K562 (cell line): ENCODE data around the gene NME7. TPM values are rescaled to one million over a fixed set of nuclear protein-coding genes. Genes with fewer than 3 reads are reported as not detected.

ENCODE experiments used
- DPF2 ChIP-seq: fragments of 450-650 bp; IDR thresholded peaks from 2 replicates; pipeline ENCODE4 v1.6.1; 2016
- ELF1 ChIP-seq: fragments of 200-800 bp; sonication (Bioruptor generic); IDR thresholded peaks from 2 replicates; pipeline ENCODE4 v1.6.1; 2016; ENCODE audit warnings: missing genetic modification characterization, missing compliant biosample characterization
- EP300 ChIP-seq: IDR thresholded peaks from 2 replicates; pipeline ENCODE4 v1.6.1; 2012; ENCODE audit warnings: low read length, improper control_type of control experiment
- FIP1L1 ChIP-seq: fragments of 200-400 bp; formaldehyde crosslinking; IDR thresholded peaks from 2 replicates; pipeline ENCODE4 v1.6.1; 2018; ENCODE audit warnings: mild to moderate bottlenecking, low read depth, low read length; ENCODE audit not compliant: poor library complexity, severe bottlenecking
- GATAD2B ChIP-seq: fragments of 450-650 bp; IDR thresholded peaks from 2 replicates; pipeline ENCODE4 v1.6.1; 2017; ENCODE audit warnings: mild to moderate bottlenecking, borderline replicate concordance
- NFRKB ChIP-seq: fragments of 450-650 bp; IDR thresholded peaks from 2 replicates; pipeline ENCODE4 v1.6.1; 2016; ENCODE audit warnings: low read depth
- NR1H2 ChIP-seq: sonication (generic); formaldehyde crosslinking; IDR thresholded peaks from 2 replicates; pipeline ENCODE4 v1.4.0; 2020; ENCODE audit warnings: mild to moderate bottlenecking, missing genetic modification reagents
- PCBP1 ChIP-seq: fragments of 200-400 bp; formaldehyde crosslinking; IDR thresholded peaks from 2 replicates; pipeline ENCODE4 v1.6.1; 2018; ENCODE audit warnings: mild to moderate bottlenecking, low read depth, low read length; ENCODE audit not compliant: poor library complexity, severe bottlenecking
- PHF21A ChIP-seq: fragments of 450-650 bp; IDR thresholded peaks from 2 replicates; pipeline ENCODE4 v1.6.1; 2017; ENCODE audit warnings: low read depth, borderline replicate concordance
- SAFB2 ChIP-seq: fragments of 200-400 bp; formaldehyde crosslinking; IDR thresholded peaks from 2 replicates; pipeline ENCODE4 v1.6.1; 2018; ENCODE audit warnings: borderline replicate concordance, low read length, low read depth, moderate library complexity; ENCODE audit not compliant: severe bottlenecking
- SREBF2 ChIP-seq: sonication (generic); formaldehyde crosslinking; IDR thresholded peaks from 2 replicates; pipeline ENCODE4 v1.4.0; 2020; ENCODE audit warnings: mild to moderate bottlenecking, missing genetic modification reagents
- SUPT5H ChIP-seq: fragments of 450-650 bp; IDR thresholded peaks from 2 replicates; pipeline ENCODE4 v1.6.1; 2016
- TAF1 ChIP-seq: IDR thresholded peaks from 2 replicates; pipeline ENCODE4 v1.6.1; 2011; ENCODE audit warnings: mild to moderate bottlenecking, low read length, moderate library complexity; ENCODE audit not compliant: insufficient read depth, control insufficient read depth, severe bottlenecking; ENCODE audit errors: extremely low read depth
- TAF7 ChIP-seq: fragments of 450-650 bp; IDR thresholded peaks from 2 replicates; pipeline ENCODE4 v1.6.1; 2016; ENCODE audit warnings: missing genetic modification characterization, missing compliant biosample characterization
- U2AF2 ChIP-seq: fragments of 200-400 bp; formaldehyde crosslinking; optimal IDR thresholded peaks from 2 replicates; pipeline ENCODE3; 2017; ENCODE audit warnings: low read depth, mild to moderate bottlenecking, low read length
- ZBTB7A ChIP-seq: IDR thresholded peaks from 2 replicates; pipeline ENCODE4 v1.6.1; 2011; ENCODE audit warnings: low read depth, mild to moderate bottlenecking, low read length, moderate library complexity, borderline replicate concordance; ENCODE audit not compliant: control insufficient read depth
- ZC3H8 ChIP-seq: fragments of 450-650 bp; IDR thresholded peaks from 2 replicates; pipeline ENCODE4 v1.6.1; 2017
- ZNF224 ChIP-seq: sonication (generic); formaldehyde crosslinking; IDR thresholded peaks from 2 replicates; pipeline ENCODE4 v1.8.0; 2022; ENCODE audit warnings: mild to moderate bottlenecking, missing genetic modification reagents
- ZNF766 ChIP-seq: fragments of 200-800 bp; sonication (Bioruptor generic); conservative IDR thresholded peaks from 2 replicates; pipeline ENCODE4 v1.6.1; 2016; ENCODE audit warnings: missing genetic modification characterization, missing compliant biosample characterization
- polyA plus RNA-seq, 8 experiments: library from polyadenylated mRNA; depleted of rRNA in 4 of 8; stranded (reverse) in 5 of 8; unstranded in 3 of 8; fragments of >200 nt; fragmentation: Nextera tagmentation in 2 of 8; fragmentation: Illumina TruSeq in 1 of 8; extraction: Ambion mirVana in 2 of 8; extraction: Trizol in 1 of 8; gene quantifications; 2 replicates each; pipeline versions ENCODE4 v1.2.1 to v1.2.3, GENCODE V29; 2011 to 2014; ENCODE audit warnings: inconsistent platforms in 1 of 8, missing spikeins in 1 of 8
- total RNA-seq, 7 experiments: library from RNA; depleted of rRNA in 6 of 7; stranded (reverse); fragments of >200 nt in 6 of 7; fragmentation: Illumina TruSeq in 2 of 7; extraction: Trizol in 2 of 7; gene quantifications; 2 replicates each; pipeline versions ENCODE4 v1.2.1 to v1.2.3, GENCODE V29; 2011 to 2021; ENCODE audit warnings: low replicate concordance in 1 of 7
- TF ChIP-seq, protein P1 (sequence below): fragments of 150-350 bp; IDR thresholded peaks from 2 replicates; pipeline ENCODE4 v1.6.1; 2014; ENCODE audit warnings: low read depth, mild to moderate bottlenecking, low read length, borderline replicate concordance
- TF ChIP-seq, protein P2 (sequence below): fragments of 450-650 bp; IDR thresholded peaks from 2 replicates; pipeline ENCODE4 v1.6.1; 2016; ENCODE audit warnings: low read depth, mild to moderate bottlenecking, moderate library complexity
- TF ChIP-seq, protein P3 (sequence below): fragments of 450-650 bp; IDR thresholded peaks from 2 replicates; pipeline ENCODE4 v1.6.1; 2016; ENCODE audit warnings: antibody characterized with exemption
- TF ChIP-seq, protein P4 (sequence below): fragments of 450-650 bp; formaldehyde crosslinking; IDR thresholded peaks from 2 replicates; pipeline ENCODE4 v1.4.0; 2022; ENCODE audit warnings: missing genetic modification characterization

Gene NME7
- total and polyA plus RNA-seq, 9 of the 15 experiments (the other 6 are each of a cell fraction or from before 2014, with no cell fraction given), result 7.9 to 43.2 (median 23.9) TPM

DNA sequence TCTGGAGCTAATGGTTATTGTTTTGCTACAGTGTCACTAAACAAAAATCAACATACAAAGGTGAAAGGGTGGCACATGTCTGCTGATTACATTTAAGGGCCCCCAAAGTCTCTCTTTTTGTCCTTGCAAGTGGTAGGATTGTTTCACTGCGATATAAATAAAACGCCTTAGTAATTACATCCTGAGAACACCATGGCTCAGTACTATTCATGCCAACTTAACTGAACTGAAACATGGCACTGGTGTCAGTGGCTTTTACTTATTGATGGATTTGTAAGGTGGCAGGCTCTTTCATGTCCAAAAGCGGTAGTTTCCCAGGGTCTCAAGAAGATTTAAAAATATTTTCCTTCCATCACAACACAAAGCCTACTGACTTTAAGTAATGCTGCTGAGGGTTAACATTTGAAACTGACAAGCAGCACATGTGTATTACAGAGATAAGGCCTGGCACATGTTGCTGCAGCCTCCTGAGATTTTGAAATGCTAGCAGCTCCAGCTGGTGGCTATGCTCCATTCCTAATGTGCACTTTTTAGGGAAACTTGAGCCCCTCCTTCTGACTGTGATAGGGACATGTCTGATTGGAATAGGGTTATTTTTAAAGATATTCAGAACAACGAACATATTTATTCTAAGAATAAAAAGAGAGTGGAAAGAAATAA lies 174.3 kb downstream of the NME7 start (continued):
- TF ChIP-seq, protein P1, sequence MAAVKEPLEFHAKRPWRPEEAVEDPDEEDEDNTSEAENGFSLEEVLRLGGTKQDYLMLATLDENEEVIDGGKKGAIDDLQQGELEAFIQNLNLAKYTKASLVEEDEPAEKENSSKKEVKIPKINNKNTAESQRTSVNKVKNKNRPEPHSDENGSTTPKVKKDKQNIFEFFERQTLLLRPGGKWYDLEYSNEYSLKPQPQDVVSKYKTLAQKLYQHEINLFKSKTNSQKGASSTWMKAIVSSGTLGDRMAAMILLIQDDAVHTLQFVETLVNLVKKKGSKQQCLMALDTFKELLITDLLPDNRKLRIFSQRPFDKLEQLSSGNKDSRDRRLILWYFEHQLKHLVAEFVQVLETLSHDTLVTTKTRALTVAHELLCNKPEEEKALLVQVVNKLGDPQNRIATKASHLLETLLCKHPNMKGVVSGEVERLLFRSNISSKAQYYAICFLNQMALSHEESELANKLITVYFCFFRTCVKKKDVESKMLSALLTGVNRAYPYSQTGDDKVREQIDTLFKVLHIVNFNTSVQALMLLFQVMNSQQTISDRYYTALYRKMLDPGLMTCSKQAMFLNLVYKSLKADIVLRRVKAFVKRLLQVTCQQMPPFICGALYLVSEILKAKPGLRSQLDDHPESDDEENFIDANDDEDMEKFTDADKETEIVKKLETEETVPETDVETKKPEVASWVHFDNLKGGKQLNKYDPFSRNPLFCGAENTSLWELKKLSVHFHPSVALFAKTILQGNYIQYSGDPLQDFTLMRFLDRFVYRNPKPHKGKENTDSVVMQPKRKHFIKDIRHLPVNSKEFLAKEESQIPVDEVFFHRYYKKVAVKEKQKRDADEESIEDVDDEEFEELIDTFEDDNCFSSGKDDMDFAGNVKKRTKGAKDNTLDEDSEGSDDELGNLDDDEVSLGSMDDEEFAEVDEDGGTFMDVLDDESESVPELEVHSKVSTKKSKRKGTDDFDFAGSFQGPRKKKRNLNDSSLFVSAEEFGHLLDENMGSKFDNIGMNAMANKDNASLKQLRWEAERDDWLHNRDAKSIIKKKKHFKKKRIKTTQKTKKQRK, result no peak
- no peak for TF ChIP-seq SUPT5H
- TF ChIP-seq TAF7 (tag), result no peak
- TF ChIP-seq PHF21A, result no peak
- TF ChIP-seq DPF2, result peak; percentile 76
- no peak for TF ChIP-seq FIP1L1
- no peak for TF ChIP-seq U2AF2
- TF ChIP-seq ZNF224 (CRISPR knock-in tag), result no peak
- TF ChIP-seq ZC3H8, result no peak
- TF ChIP-seq, protein P2, sequence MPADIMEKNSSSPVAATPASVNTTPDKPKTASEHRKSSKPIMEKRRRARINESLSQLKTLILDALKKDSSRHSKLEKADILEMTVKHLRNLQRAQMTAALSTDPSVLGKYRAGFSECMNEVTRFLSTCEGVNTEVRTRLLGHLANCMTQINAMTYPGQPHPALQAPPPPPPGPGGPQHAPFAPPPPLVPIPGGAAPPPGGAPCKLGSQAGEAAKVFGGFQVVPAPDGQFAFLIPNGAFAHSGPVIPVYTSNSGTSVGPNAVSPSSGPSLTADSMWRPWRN, result no peak
- TF ChIP-seq SAFB2, result no peak
- no peak for TF ChIP-seq ELF1 (tag)
- TF ChIP-seq SREBF2, result no peak
- TF ChIP-seq ZNF766 (CRISPR knock-in tag), result no peak
- TF ChIP-seq TAF1, result no peak
- no peak for TF ChIP-seq PCBP1
- no peak for TF ChIP-seq GATAD2B
- TF ChIP-seq, protein P3, sequence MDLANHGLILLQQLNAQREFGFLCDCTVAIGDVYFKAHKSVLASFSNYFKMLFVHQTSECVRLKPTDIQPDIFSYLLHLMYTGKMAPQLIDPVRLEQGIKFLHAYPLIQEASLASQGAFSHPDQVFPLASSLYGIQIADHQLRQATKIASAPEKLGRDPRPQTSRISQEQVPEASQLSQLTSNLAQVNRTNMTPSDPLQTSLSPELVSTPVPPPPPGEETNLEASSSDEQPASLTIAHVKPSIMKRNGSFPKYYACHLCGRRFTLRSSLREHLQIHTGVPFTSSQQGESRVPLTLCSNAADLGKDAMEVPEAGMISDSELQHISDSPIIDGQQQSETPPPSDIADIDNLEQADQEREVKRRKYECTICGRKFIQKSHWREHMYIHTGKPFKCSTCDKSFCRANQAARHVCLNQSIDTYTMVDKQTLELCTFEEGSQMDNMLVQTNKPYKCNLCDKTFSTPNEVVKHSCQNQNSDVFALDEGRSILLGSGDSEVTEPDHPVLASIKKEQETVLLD, result no peak
- TF ChIP-seq EP300, result peak; percentile 77
- TF ChIP-seq NR1H2 (CRISPR knock-in tag), result no peak
- TF ChIP-seq, protein P4, sequence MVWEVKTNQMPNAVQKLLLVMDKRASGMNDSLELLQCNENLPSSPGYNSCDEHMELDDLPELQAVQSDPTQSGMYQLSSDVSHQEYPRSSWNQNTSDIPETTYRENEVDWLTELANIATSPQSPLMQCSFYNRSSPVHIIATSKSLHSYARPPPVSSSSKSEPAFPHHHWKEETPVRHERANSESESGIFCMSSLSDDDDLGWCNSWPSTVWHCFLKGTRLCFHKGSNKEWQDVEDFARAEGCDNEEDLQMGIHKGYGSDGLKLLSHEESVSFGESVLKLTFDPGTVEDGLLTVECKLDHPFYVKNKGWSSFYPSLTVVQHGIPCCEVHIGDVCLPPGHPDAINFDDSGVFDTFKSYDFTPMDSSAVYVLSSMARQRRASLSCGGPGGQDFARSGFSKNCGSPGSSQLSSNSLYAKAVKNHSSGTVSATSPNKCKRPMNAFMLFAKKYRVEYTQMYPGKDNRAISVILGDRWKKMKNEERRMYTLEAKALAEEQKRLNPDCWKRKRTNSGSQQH (CRISPR knock-in tag), result no peak
- no peak for TF ChIP-seq NFRKB
- no peak for TF ChIP-seq ZBTB7A
